Dermis blood vessel endothelial cell (primary cell): ENCODE measurements around the gene NDST3. TPM values are rescaled to one million over a fixed set of nuclear protein-coding genes. Genes with fewer than 3 reads are reported as not detected.
A peak's percentile ranks its signal among the peaks of the same experiment; 100 is the strongest.

Source experiments
- DNase-seq: peaks from one replicate; pipeline ENCODE4 v3.0.0; 2010
- total RNA-seq: library from RNA; depleted of rRNA; stranded (reverse); fragments of >200 nt; gene quantifications from 2 replicates; pipeline ENCODE4 v1.2.3, GENCODE V29; 2014

Gene NDST3
- total RNA-seq, result 6.5 and 6.9 TPM in 2 replicates

- DNase-seq, result peak; percentile 60
These were observed at the start of gene NDST3 for GRCh38 chr4:118034053-118034785. Gene NDST3, plus strand, starts transcription at chr4:118034486. Its CDS starts 19,425 bp downstream, at chr4:118053911.

- no peak for DNase-seq
These were observed 48.0 kb upstream of the NDST3 start for GRCh38 chr4:117986321-117986720.

- no peak for DNase-seq
These were observed 46.8 kb upstream of the NDST3 start for GRCh38 chr4:117987464-117987863.

- DNase-seq, result no peak
These were observed 37.4 kb upstream of the NDST3 start for GRCh38 chr4:117996891-117997290.

- DNase-seq, result no peak
These were observed 30.2 kb upstream of the NDST3 start for GRCh38 chr4:118004088-118004487.

- no peak for DNase-seq
These were observed 28.4 kb upstream of the NDST3 start for GRCh38 chr4:118005883-118006282.

- DNase-seq, result no peak
These were observed 22.1 kb upstream of the NDST3 start for GRCh38 chr4:118012142-118012541.

GRCh38 chr4:118014831-118015230, 19.5 kb upstream of the NDST3 start:
- no peak for DNase-seq

GRCh38 chr4:118018381-118019145, 15.7 kb upstream of the NDST3 start:
- no peak for DNase-seq

- DNase-seq, result no peak
These were observed 7.5 kb upstream of the NDST3 start for GRCh38 chr4:118026806-118027205.

- no peak for DNase-seq
These were observed 5.1 kb upstream of the NDST3 start for GRCh38 chr4:118029224-118029623.

GRCh38 chr4:118032691-118033090, 1.6 kb upstream of the NDST3 start:
- DNase-seq, result no peak

GRCh38 chr4:118033148-118034052, 886 bp upstream of the NDST3 start:
- DNase-seq, result peak; percentile 19

- no peak for DNase-seq
These were observed 1.0 kb downstream of the NDST3 start for GRCh38 chr4:118035309-118035708.

GRCh38 chr4:118036336-118036735, 2.0 kb downstream of the NDST3 start:
- no peak for DNase-seq

- DNase-seq, result no peak
These were observed 3.7 kb downstream of the NDST3 start for GRCh38 chr4:118037955-118038354.

GRCh38 chr4:118046323-118046722, 12.0 kb downstream of the NDST3 start:
- DNase-seq, result no peak

- no peak for DNase-seq
These were observed 12.8 kb downstream of the NDST3 start for GRCh38 chr4:118047043-118047442.

- DNase-seq, result no peak
These were observed 24.7 kb downstream of the NDST3 start for GRCh38 chr4:118058955-118059354.

GRCh38 chr4:118059397-118059796, 25.1 kb downstream of the NDST3 start:
- DNase-seq, result no peak

GRCh38 chr4:118076958-118077766, 42.9 kb downstream of the NDST3 start:
- DNase-seq, result peak; percentile 61

- DNase-seq, result no peak
These were observed 43.5 kb downstream of the NDST3 start for GRCh38 chr4:118077767-118078105.
